ENCODE data around the gene GPR143.

Gene GPR143

GRCh38 chrX:9767375-9767774 lies 1.7 kb upstream of the GPR143 start:
- DNase-seq, result no peak

- DNase-seq, result no peak
These were observed 443 bp downstream of the GPR143 start for GRCh38 chrX:9765072-9765736.

GRCh38 chrX:9759337-9759736 lies 6.3 kb downstream of the GPR143 start:
- no peak for DNase-seq

- DNase-seq, result no peak
These were observed 7.5 kb downstream of the GPR143 start for GRCh38 chrX:9758021-9758638.

GRCh38 chrX:9757366-9757765 lies 8.3 kb downstream of the GPR143 start:
- DNase-seq, result no peak

GRCh38 chrX:9749146-9749692 lies 16.4 kb downstream of the GPR143 start:
- DNase-seq, result no peak

- no peak for DNase-seq
These were observed 18.0 kb downstream of the GPR143 start for GRCh38 chrX:9747644-9748043.

GRCh38 chrX:9746148-9746888 lies 19.3 kb downstream of the GPR143 start:
- DNase-seq, result no peak

- DNase-seq, result no peak
These were observed 20.1 kb downstream of the GPR143 start for GRCh38 chrX:9745417-9746115.

GRCh38 chrX:9739130-9739529 lies 26.5 kb downstream of the GPR143 start:
- no peak for DNase-seq

- no peak for DNase-seq
These were observed 27.5 kb downstream of the GPR143 start for GRCh38 chrX:9738151-9738550.

GRCh38 chrX:9737363-9737762 lies 28.3 kb downstream of the GPR143 start:
- no peak for DNase-seq

- no peak for DNase-seq
These were observed 34.9 kb downstream of the GPR143 start for GRCh38 chrX:9730752-9731151.

GRCh38 chrX:9730078-9730477 lies 35.6 kb downstream of the GPR143 start:
- no peak for DNase-seq

- DNase-seq, result no peak
These were observed 36.3 kb downstream of the GPR143 start for GRCh38 chrX:9729171-9729885.

- no peak for DNase-seq
These were observed 37.4 kb downstream of the GPR143 start for GRCh38 chrX:9728261-9728660.

- DNase-seq, result no peak
These were observed 40.9 kb downstream of the GPR143 start for GRCh38 chrX:9724711-9725110.

- no peak for DNase-seq
These were observed 48.3 kb downstream of the GPR143 start for GRCh38 chrX:9717376-9717775.

- DNase-seq, result no peak
These were observed 55.3 kb downstream of the GPR143 start for GRCh38 chrX:9710332-9710731.

- DNase-seq, result peak; percentile 62 to 82
These were observed 56.6 kb downstream of the GPR143 start for GRCh38 chrX:9708923-9709553.

- no peak for DNase-seq
These were observed 57.6 kb downstream of the GPR143 start for GRCh38 chrX:9708086-9708485.
